ENCODE data around the gene SZRD1. TPM values are rescaled to one million over a fixed set of nuclear protein-coding genes. Genes with fewer than 3 reads are reported as not detected.
A peak's percentile ranks its signal among the peaks of the same experiment; 100 is the strongest.
"Not testable (repeated sequence)": the region's sequence is repeated elsewhere in the genome, so short reads cannot be mapped to it uniquely, and the experiment has no call there.

Gene SZRD1
- total RNA-seq, 4 donors from 2014 or later, result 48.0 to 59.5 (median 58.0) TPM

DNA sequence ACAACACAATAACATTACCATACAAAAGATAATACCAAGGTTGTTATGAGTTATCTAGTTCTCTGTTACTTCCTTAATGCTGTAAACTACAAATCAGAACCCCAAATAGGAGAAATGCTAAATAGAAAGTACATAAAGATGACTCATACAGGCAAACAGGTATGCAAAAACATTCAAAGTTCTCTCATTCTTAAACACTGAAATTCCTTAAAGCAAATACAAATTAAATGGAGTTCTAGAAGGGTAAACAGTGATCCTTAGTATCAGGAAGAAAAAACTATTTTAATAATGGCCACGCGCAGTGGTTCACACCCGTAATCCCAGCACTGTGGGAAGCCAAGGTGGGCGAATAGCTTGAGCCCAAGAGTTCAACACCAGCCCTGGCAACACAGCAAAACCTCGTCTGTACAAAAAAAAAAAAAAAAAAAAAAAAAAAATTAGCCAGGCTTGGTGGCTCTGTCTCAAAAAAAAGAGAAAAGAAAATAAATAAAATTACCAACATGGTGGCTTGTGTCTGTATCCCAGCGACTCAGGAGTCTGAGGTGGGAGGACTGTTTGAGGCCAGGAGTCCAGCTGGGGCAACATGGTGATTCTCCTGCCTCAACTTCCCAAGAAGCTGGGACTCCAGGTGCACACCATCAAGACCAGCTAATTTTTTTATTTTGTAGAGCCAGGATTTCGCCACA lies 32.2 kb upstream of the SZRD1 start:
- H3K9me3 ChIP-seq, result no peaks in the 10 kb centered on the region
- H3K27me3 ChIP-seq, result no peaks in the 10 kb centered on the region
- H3K4me1 ChIP-seq, result no peaks in the 10 kb centered on the region
- no peaks in the 10 kb centered on the region for H3K36me3 ChIP-seq
- no peak overlapping the region for H3K27ac ChIP-seq
- DNase-seq (ENCODE audit: low spot score in 2 of 2), result peak in 1 of 2 donors; percentile 29
- no peak overlapping the region for H3K4me3 ChIP-seq
- TF ChIP-seq EP300 (IDR thresholded peaks at IDR 0.05) (no peak), POLR2A (IDR thresholded peaks at IDR 0.05) (no peak), CTCF (IDR thresholded peaks at IDR 0.05) (no peak), POLR2AphosphoS5 (IDR thresholded peaks at IDR 0.05) (no peak)
- WGBS, result 85% methylated on average over 7 of the region's 7 CpGs

DNA sequence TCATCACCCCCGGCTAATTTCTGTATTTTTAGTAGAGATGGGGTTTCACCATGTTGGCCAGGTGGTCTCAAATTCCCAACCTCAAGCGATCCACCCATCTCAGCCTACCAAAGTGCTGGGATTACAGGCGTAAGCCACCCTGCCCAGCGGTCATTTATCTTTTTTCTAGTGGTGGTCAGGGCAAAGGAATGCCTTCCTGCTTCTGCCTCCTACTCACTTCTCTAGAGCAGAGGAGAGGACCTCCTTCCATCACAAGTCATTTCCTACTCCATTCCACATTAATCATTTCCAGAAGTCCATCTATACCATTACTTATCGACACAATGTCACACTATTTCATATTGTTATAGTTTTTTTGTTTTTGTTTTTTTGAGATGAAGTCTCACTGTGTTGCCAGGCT lies 28.1 kb upstream of the SZRD1 start:
- Histone ChIP-seq H3K4me3 (no peak overlapping the region), H3K9me3 (no peaks in the 10 kb centered on the region), H3K4me1 (no peaks in the 10 kb centered on the region), H3K27ac (no peak overlapping the region), H3K36me3 (no peaks in the 10 kb centered on the region), H3K27me3 (no peaks in the 10 kb centered on the region)
- DNase-seq (ENCODE audit: low spot score in 2 of 2), result peak; percentile 13 to 35
- 93% methylated on average over 5 of the region's 5 CpGs for WGBS
- TF ChIP-seq POLR2AphosphoS5 (IDR thresholded peaks at IDR 0.05) (no peak), CTCF (IDR thresholded peaks at IDR 0.05) (no peak), EP300 (IDR thresholded peaks at IDR 0.05) (no peak), POLR2A (IDR thresholded peaks at IDR 0.05) (no peak)

DNA sequence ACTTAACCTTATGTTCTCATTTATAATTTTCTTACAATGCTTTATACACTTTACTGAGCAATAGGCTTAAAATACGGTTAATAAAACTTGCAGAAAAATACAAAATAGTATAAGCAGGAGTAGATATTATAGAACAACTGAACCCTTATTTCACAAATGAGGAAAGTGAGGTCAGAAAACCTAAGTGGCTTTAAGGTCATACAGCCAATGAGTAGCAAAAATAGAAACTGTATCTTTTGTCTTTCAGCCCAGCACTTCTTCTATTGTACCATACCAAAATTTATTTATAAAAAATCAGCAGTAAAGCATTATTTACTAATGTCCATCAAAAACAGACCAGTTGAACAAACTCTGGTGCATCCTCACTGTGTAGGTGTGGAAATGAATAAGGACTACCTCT lies 26.4 kb upstream of the SZRD1 start:
- no peaks in the 10 kb centered on the region for H3K27me3 ChIP-seq
- DNase-seq (ENCODE audit: low spot score in 2 of 2), result no peak
- no peak for TF ChIP-seq POLR2AphosphoS5 (IDR thresholded peaks at IDR 0.05)
- no peak for TF ChIP-seq EP300 (IDR thresholded peaks at IDR 0.05)
- no peak for TF ChIP-seq CTCF (IDR thresholded peaks at IDR 0.05)
- TF ChIP-seq POLR2A (IDR thresholded peaks at IDR 0.05), result no peak
- H3K36me3 ChIP-seq, result no peaks in the 10 kb centered on the region
- no peak overlapping the region for H3K27ac ChIP-seq
- 94% methylated on average over 1 of the region's 1 CpG for WGBS
- H3K4me3 ChIP-seq, result no peak overlapping the region
- no peaks in the 10 kb centered on the region for H3K9me3 ChIP-seq
- no peaks in the 10 kb centered on the region for H3K4me1 ChIP-seq

DNA sequence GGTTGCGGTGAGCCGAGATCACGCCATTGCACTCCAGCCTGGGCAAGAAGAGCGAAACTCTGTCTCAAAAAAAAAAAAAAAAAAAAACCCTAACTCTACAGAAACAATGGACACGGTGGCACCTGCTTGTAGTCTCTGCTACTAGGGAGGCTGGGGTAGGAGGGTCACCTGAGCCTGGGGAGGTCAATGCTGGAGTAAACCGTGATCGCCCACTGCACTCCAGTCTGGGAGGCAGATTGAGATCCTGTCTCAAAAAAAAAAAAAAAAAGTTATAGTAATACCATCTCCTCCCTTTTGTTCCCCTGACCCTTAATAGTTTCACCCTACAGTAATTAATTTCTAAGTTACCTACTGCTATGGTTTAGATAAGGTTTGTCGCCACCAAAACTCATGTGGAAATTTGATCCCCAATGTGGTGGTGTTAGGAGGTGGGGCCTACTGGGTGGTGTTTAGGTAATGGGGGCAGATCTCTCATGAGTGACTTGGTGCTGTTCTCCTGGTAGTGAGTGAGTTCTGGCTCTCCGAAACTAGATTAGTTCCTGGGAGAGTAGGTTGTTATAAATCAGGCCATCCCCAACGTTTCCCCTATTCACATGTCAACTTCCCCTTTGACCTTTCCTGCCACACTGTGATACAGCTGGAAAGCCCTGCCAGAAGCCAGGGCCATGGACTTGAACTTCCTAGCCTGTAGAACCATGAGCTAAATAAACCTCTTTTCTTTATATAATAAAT lies 24.5 kb upstream of the SZRD1 start:
- Histone ChIP-seq H3K9me3 (no peaks in the 10 kb centered on the region), H3K27me3 (no peaks in the 10 kb centered on the region), H3K36me3 (no peaks in the 10 kb centered on the region), H3K27ac (no peak overlapping the region), H3K4me1 (no peaks in the 10 kb centered on the region), H3K4me3 (no peak overlapping the region)
- DNase-seq (ENCODE audit: low spot score in 2 of 2), result peak; percentile 6 to 21
- TF ChIP-seq POLR2AphosphoS5 (IDR thresholded peaks at IDR 0.05) (no peak), EP300 (IDR thresholded peaks at IDR 0.05) (no peak), CTCF (IDR thresholded peaks at IDR 0.05) (no peak)
- WGBS, result 88% methylated on average over 10 of the region's 10 CpGs

DNA sequence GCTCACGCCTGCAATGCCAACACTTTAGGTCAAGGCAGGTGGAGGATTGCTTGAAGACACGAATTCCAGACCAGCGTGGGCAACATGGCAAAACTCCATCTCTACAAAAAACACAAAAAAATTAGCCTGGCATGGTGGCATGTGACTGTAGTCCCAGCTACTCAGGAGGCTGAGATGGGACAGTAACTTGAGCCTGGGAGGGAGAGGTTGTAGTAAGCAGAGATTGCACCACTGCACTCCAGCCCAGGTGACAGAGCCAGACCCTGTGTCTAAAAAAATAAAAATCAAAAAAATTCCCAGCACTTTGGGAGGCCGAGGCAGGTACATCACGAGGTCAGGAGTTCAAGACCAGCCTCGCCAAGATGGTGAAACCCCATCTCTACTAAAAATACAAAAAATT lies 23.8 kb upstream of the SZRD1 start:
- H3K36me3 ChIP-seq, H3K9me3 ChIP-seq, H3K4me3 ChIP-seq, H3K27ac ChIP-seq, H3K27me3 ChIP-seq, H3K4me1 ChIP-seq: not testable (repeated sequence)
- DNase-seq (ENCODE audit: low spot score in 2 of 2), result peak; percentile 1 to 20
- WGBS, result 93% methylated on average over 6 of the region's 6 CpGs

Measured in suprapubic skin (tissue), 4 donors.